ENCODE measurements around the gene LACTBL1.

GRCh38 chr1:22952694-22953056, 20.0 kb downstream of the LACTBL1 start:
- TF ChIP-seq CTCF (IDR thresholded peaks at IDR 0.05; ENCODE audit: low read length) (no peak), EZH2 (IDR thresholded peaks at IDR 0.05; ENCODE audit: borderline replicate concordance, low read length) (no peak)

All from OCI-LY1 (cell line).